ENCODE results near the gene PCDHGB6. TPM values are rescaled to one million over a fixed set of nuclear protein-coding genes. Genes with fewer than 3 reads are reported as not detected.
"Not testable (repeated sequence)": the region's sequence is repeated elsewhere in the genome, so short reads cannot be mapped to it uniquely, and the experiment has no call there.

PCDHGB6 gene
- total RNA-seq, 2 experiments from 2014 or later = not detected

DNA sequence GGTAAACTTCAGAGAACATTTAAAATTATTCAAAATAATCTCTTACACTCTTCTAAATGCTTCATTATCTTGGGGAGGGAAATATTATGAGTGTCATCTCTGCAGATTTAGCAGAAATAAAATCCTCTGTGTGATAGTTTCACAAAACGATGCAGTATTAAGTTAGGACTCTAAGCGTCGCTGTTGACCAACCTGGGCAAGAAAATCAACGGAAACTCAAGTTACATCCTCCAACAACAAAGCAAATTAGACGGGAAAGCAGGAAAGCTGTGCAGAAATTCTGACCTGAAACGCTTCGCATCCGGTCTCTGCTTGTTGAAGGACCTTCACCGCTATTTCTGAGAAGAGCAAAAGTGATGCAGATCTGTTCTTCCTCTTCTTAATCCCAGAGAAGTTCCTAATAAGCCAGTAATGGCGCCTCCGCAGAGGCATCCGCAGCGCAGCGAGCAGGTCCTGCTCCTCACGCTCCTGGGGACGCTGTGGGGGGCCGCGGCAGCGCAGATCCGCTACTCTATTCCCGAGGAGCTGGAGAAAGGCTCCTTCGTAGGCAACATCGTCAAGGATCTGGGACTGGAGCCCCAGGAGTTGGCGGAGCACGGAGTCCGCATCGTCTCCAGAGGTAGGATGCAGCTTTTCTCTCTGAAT is 34.0 kb upstream of the PCDHGB6 start, which contains the start of gene PCDHGA6:
Gene PCDHGA6, plus strand, starts transcription at position 219 of the 645 bp plus-strand sequence. Its CDS starts 193 bp downstream, at position 412.
- peaks cover 3% of the 10 kb centered on the region for H3K4me1 Mint-ChIP-seq
- peaks cover 26% of the 10 kb centered on the region for H3K36me3 Mint-ChIP-seq (ENCODE audit: low read depth)
- peaks cover 39% of the 10 kb centered on the region for H3K9me3 Mint-ChIP-seq (ENCODE audit: low read depth)
- H3K27ac Mint-ChIP-seq = no peak within 1 kb of the TSS
- ChIA-PET CTCF (interaction anchor here (0.9 to 2.0 kb wide), 4 partner anchors 10 to 183 kb away, joined by 3 to 10 read pairs (median 5); partner anchors contain the start of genes PCDHGA10 and PCDHGA5), POLR2A (interaction anchor here (0.6 kb wide), 1 partner anchor 47 kb away, joined by 4 read pairs; the partner anchor contains the start of gene PCDHGA11)
- ATAC-seq (no peak), DNase-seq (no peak)
- intact Hi-C loops (cut with DNase I, micrococcal nuclease) = loop anchor here (5.0 kb wide), 2 partner anchors 34 to 581 kb away; partner anchors contain the start of genes PCDHGB6 (in 2 of the 2) and PCDHA2 (in 1 of the 2)
- H3K4me3 Mint-ChIP-seq = no peak within 1 kb of the TSS
- H3K27me3 Mint-ChIP-seq = peaks cover 56% of the 10 kb centered on the region

DNA sequence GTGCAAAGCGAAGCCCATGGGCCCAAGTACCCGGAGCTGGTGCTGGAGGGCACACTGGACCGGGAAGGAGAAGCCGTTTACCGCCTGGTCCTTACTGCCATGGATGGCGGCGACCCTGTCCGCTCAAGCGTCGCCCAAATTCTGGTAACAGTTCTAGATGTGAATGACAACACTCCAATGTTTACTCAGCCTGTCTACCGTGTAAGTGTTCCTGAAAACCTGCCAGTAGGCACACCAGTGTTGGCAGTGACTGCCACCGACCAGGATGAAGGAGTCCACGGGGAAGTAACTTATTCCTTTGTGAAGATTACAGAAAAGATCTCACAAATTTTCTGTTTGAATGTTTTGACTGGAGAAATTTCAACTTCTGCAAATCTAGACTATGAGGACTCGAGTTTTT is 33.2 kb upstream of the PCDHGB6 start:
- CTCF ChIA-PET = interaction anchor here (0.9 to 2.0 kb wide), 4 partner anchors 10 to 183 kb away, joined by 3 to 10 read pairs (median 5); partner anchors contain the start of genes PCDHGA10 and PCDHGA5
- intact Hi-C loops (cut with DNase I, micrococcal nuclease) = loop anchor here (5.0 kb wide), 2 partner anchors 33 to 582 kb away; partner anchors contain the start of genes PCDHGB6 (in 2 of the 2) and PCDHA2 (in 1 of the 2)
- Mint-ChIP-seq H3K4me3 (no peak overlapping the region), H3K4me1 (peaks cover 3% of the 10 kb centered on the region), H3K9me3 (ENCODE audit: low read depth) (peaks cover 40% of the 10 kb centered on the region), H3K36me3 (ENCODE audit: low read depth) (peaks cover 26% of the 10 kb centered on the region), H3K27me3 (peaks cover 55% of the 10 kb centered on the region), H3K27ac (no peak overlapping the region)
- no peak for ATAC-seq
- POLR2A ChIA-PET = interaction anchor here (0.6 kb wide), 1 partner anchor 46 kb away, joined by 4 read pairs; the partner anchor contains the start of gene PCDHGA11
- DNase-seq = no peak

DNA sequence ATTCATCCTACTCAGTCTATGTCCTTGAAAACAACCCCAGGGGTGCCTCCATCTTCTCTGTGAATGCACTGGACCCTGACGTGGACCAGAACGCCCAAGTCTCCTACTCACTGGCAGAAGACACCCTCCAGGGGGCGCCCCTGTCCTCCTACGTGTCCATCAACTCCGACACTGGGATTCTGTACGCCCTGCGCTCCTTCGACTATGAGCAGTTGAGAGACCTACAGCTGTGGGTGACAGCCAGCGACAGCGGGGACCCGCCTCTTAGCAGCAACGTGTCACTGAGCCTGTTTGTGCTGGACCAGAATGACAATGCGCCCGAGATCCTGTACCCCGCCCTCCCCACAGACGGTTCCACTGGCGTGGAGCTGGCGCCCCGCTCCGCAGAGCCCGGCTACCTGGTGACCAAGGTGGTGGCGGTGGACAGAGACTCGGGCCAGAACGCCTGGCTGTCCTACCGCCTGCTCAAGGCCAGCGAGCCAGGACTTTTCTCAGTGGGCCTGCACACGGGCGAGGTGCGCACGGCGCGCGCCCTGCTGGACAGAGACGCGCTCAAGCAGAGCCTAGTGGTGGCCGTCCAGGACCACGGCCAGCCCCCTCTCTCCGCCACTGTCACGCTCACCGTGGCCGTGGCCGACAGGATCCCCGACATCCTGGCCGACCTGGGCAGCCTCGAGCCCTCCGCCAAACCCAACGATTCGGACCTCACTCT is 32.2 kb upstream of the PCDHGB6 start:
- ATAC-seq; H3K4me3 Mint-ChIP-seq; H3K4me1 Mint-ChIP-seq; H3K27ac Mint-ChIP-seq; intact Hi-C loops (cut with DNase I, micrococcal nuclease); POLR2A ChIA-PET; DNase-seq: not testable (repeated sequence)
- H3K27me3 Mint-ChIP-seq = peaks cover 52% of the 10 kb centered on the region
- peaks cover 22% of the 10 kb centered on the region for H3K36me3 Mint-ChIP-seq (ENCODE audit: low read depth)
- H3K9me3 Mint-ChIP-seq (ENCODE audit: low read depth) = peaks cover 40% of the 10 kb centered on the region
- CTCF ChIA-PET = interaction anchor here (1.0 to 2.0 kb wide), 3 partner anchors 11 to 38 kb away, joined by 3 to 10 read pairs (median 4); partner anchors contain the start of genes PCDHGA10 and PCDHGA5

DNA sequence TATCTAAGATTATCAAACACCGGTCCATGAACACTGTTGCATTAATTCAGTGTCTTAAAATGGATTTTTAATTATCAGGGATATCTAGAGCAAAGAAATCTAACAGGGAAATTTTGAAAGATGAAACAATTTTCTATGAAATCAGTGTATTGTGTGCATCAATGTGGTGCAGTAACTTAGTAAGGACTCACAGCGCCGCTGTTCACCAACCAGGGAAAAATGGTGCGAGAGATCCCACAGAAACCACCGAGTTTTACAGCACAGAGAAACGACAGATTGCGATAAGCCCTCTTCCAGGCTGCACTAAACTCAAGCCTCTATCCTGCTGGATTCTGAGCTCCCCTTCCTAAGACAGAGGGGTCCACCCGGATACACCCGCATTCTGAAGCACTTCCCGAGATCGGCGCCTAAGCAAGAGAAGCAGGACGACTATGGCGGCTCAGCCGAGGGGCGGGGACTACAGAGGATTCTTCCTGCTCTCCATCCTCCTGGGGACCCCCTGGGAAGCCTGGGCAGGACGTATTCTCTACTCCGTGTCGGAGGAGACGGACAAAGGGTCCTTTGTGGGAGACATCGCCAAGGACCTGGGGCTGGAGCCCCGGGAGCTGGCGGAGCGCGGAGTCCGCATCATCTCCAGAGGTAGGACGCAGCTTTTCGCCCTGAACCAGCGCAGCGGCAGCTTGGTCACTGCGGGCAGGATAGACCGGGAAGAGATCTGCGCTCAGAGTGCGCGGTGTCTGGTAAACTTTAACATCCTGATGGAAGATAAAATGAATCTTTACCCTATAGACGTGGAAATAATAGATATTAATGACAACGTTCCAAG is 25.1 kb upstream of the PCDHGB6 start, which contains the start of gene PCDHGA7:
Gene PCDHGA7, plus strand, starts transcription at position 274 of the 826 bp plus-strand sequence. Its CDS starts 158 bp downstream, at position 432.
- Mint-ChIP-seq H3K4me1 (no peaks in the 10 kb centered on the region), H3K36me3 (ENCODE audit: low read depth) (peaks cover 10% of the 10 kb centered on the region), H3K4me3 (peak within 1 kb of the TSS; percentile 47), H3K27me3 (peaks cover 64% of the 10 kb centered on the region), H3K9me3 (ENCODE audit: low read depth) (peaks cover 27% of the 10 kb centered on the region), H3K27ac (no peak within 1 kb of the TSS)
- no peak for DNase-seq
- intact Hi-C loops (cut with DNase I, micrococcal nuclease) = no loop called here
- POLR2A ChIA-PET = no interaction called here
- CTCF ChIA-PET = interaction anchor here (0.7 kb wide), 1 partner anchor 187 kb away, joined by 3 read pairs; no protein-coding TSS in a partner anchor
- no peak for ATAC-seq

DNA sequence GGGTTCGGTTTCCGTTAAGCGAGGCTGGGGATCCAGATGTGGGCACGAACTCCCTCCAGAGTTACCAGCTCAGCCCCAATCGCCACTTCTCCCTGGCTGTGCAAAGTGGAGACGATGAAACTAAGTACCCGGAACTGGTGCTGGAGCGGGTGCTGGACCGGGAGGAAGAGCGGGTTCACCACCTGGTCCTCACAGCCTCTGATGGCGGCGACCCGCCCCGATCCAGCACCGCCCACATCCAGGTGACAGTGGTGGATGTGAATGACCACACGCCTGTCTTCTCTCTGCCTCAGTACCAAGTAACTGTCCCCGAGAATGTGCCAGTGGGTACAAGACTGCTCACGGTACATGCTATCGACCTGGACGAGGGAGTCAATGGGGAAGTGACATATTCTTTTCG is 24.5 kb upstream of the PCDHGB6 start:
- peaks cover 66% of the 10 kb centered on the region for H3K27me3 Mint-ChIP-seq
- H3K36me3 Mint-ChIP-seq (ENCODE audit: low read depth) = peaks cover 12% of the 10 kb centered on the region
- DNase-seq (no peak), ATAC-seq (no peak)
- intact Hi-C loops (cut with DNase I, micrococcal nuclease) = no loop called here
- ChIA-PET CTCF (interaction anchor here (0.6 to 0.7 kb wide), 2 partner anchors 188 to 223 kb away, joined by 3 read pairs; no protein-coding TSS in a partner anchor), POLR2A (no interaction called here)
- peaks cover 29% of the 10 kb centered on the region for H3K9me3 Mint-ChIP-seq (ENCODE audit: low read depth)
- no peak overlapping the region for H3K4me3 Mint-ChIP-seq
- H3K27ac Mint-ChIP-seq = no peak overlapping the region
- H3K4me1 Mint-ChIP-seq = no peaks in the 10 kb centered on the region

DNA sequence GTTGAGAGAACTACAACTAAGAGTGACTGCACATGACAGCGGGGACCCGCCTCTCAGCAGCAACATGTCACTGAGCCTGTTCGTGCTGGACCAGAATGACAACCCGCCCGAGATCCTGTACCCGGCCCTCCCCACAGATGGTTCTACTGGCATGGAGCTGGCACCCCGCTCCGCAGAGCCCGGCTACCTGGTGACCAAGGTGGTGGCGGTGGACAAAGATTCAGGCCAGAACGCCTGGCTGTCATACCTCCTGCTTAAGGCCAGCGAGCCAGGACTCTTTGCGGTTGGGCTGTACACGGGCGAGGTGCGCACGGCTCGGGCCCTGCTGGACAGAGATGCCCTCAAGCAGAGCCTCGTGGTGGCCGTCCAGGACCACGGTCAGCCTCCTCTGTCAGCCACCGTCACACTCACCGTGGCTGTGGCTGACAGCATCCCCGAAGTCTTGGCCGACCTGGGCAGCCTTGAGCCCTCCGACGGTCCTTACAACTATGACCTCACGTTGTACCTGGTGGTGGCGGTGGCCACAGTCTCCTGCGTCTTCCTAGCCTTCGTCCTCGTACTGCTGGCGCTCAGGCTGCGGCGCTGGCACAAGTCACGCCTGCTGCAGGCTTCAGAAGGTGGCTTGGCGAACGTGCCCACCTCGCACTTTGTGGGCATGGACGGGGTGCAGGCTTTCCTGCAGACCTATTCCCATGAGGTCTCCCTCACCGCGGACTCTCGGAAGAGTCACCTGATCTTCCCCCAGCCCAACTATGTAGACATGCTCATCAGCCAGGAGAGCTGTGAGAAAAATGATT is 23.2 kb upstream of the PCDHGB6 start:
- POLR2A ChIA-PET = no interaction called here
- Mint-ChIP-seq H3K9me3 (ENCODE audit: low read depth) (peaks cover 35% of the 10 kb centered on the region), H3K4me1 (no peaks in the 10 kb centered on the region), H3K4me3 (no peak overlapping the region), H3K27ac (no peak overlapping the region), H3K27me3 (peaks cover 70% of the 10 kb centered on the region), H3K36me3 (ENCODE audit: low read depth) (peaks cover 15% of the 10 kb centered on the region)
- intact Hi-C loops (cut with DNase I, micrococcal nuclease) = no loop called here
- DNase-seq = no peak
- no peak for ATAC-seq
- CTCF ChIA-PET = no interaction called here

DNA sequence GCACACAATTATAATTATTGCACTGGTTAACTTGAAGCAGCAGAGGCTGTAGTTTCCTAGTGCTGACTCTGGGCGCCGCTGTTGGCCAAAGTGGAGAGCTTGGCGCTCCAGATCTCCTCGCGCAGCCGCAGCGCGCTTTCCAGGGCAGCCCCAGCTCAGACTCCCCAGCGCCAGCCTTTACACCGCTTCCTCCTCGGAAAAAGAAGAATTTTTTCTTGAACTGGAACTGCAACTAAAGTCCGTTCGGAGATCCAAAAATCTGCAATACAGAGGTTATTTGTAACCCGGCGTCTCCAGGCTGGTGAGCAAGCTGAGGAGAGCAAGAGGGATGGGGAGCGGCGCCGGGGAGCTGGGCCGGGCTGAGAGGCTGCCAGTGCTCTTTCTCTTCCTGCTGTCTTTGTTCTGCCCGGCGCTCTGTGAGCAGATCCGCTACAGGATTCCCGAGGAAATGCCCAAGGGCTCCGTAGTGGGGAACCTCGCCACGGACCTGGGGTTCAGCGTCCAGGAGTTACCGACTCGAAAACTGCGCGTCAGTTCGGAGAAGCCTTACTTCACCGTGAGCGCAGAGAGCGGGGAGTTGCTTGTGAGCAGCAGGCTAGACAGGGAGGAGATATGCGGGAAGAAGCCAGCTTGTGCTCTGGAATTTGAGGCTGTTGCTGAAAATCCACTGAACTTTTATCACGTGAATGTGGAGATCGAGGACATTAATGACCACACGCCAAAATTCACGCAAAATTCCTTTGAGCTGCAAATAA is 20.1 kb upstream of the PCDHGB6 start, which contains the start of gene PCDHGB4:
Gene PCDHGB4, plus strand, starts transcription at position 142 of the 755 bp plus-strand sequence. Its CDS starts 187 bp downstream, at position 329.
- intact Hi-C loops (cut with DNase I, micrococcal nuclease); H3K4me1 Mint-ChIP-seq; H3K27ac Mint-ChIP-seq: not testable (repeated sequence)
- CTCF ChIA-PET = interaction anchor here (1.2 to 1.3 kb wide), 2 partner anchors 10 to 43 kb away, joined by 3 read pairs; partner anchors contain the start of gene PCDHGB5
- POLR2A ChIA-PET = interaction anchor here (0.6 kb wide), 1 partner anchor 127 kb away, joined by 3 read pairs; no protein-coding TSS in a partner anchor
- ATAC-seq (peak; percentile 68), DNase-seq (peak; percentile 56)
- Mint-ChIP-seq H3K4me3 (peak within 1 kb of the TSS; percentile 23), H3K36me3 (ENCODE audit: low read depth) (peaks cover 18% of the 10 kb centered on the region), H3K9me3 (ENCODE audit: low read depth) (peaks cover 42% of the 10 kb centered on the region), H3K27me3 (peaks cover 71% of the 10 kb centered on the region)

DNA sequence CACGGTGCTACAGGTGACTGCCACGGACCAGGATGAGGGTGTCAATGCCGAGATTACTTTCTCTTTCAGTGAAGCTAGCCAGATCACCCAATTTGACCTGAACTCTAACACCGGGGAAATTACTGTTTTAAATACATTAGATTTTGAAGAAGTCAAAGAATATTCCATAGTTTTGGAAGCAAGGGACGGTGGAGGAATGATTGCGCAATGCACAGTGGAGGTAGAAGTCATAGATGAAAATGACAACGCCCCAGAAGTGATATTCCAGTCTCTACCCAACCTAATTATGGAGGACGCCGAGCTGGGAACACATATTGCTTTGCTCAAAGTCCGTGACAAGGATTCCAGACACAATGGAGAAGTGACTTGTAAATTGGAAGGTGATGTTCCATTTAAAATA is 19.2 kb upstream of the PCDHGB6 start:
- no peak overlapping the region for H3K4me3 Mint-ChIP-seq
- no peaks in the 10 kb centered on the region for H3K4me1 Mint-ChIP-seq
- H3K27ac Mint-ChIP-seq = no peak overlapping the region
- CTCF ChIA-PET = interaction anchor here (1.2 kb wide), 1 partner anchor 9 kb away, joined by 3 read pairs; the partner anchor contains the start of gene PCDHGB5
- H3K9me3 Mint-ChIP-seq (ENCODE audit: low read depth) = peaks cover 43% of the 10 kb centered on the region
- ATAC-seq (no peak), DNase-seq (no peak)
- intact Hi-C loops (cut with DNase I, micrococcal nuclease) = no loop called here
- H3K36me3 Mint-ChIP-seq (ENCODE audit: low read depth) = peaks cover 21% of the 10 kb centered on the region
- H3K27me3 Mint-ChIP-seq = peaks cover 69% of the 10 kb centered on the region
- POLR2A ChIA-PET = no interaction called here

DNA sequence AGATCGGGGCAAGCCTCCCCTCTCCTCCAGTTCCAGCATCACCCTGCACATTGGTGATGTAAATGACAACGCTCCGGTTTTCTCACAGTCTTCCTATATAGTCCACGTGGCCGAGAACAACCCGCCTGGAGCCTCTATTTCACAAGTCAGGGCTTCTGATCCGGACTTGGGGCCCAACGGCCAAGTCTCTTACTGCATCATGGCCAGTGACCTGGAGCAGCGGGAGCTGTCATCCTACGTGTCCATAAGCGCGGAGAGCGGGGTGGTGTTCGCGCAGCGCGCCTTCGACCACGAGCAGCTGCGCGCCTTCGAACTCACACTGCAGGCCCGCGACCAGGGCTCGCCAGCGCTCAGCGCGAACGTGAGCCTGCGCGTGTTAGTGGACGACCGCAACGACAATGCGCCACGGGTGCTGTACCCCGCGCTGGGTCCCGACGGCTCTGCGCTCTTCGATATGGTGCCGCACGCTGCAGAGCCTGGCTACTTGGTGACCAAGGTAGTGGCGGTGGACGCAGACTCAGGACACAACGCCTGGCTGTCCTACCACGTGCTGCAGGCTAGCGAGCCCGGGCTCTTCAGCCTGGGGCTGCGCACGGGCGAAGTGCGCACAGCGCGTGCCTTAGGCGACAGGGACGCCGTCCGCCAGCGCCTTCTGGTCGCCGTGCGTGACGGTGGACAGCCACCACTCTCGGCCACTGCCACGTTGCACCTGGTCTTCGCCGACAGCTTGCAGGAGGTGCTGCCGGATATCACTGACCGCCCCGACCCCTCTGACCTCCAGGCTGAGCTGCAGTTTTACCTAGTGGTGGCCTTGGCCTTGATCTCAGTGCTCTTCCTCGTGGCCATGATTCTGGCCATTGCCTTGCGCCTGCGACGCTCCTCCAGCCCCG is 18.4 kb upstream of the PCDHGB6 start:
- ChIA-PET POLR2A (no interaction called here), CTCF (interaction anchor here (0.6 to 2.6 kb wide), 4 partner anchors 14 to 124 kb away, joined by 3 to 7 read pairs (median 4); partner anchors contain the start of gene PCDHGA4)
- intact Hi-C loops (cut with DNase I, micrococcal nuclease) = no loop called here
- Mint-ChIP-seq H3K36me3 (ENCODE audit: low read depth) (peaks cover 23% of the 10 kb centered on the region), H3K4me3 (no peak overlapping the region), H3K27me3 (peaks cover 69% of the 10 kb centered on the region), H3K27ac (no peak overlapping the region), H3K4me1 (no peaks in the 10 kb centered on the region), H3K9me3 (ENCODE audit: low read depth) (peaks cover 43% of the 10 kb centered on the region)
- DNase-seq (no peak), ATAC-seq (no peak)
